Glutamatergic neuron (in vitro differentiated cells): ENCODE data around the gene PAX4. TPM values are rescaled to one million over a fixed set of nuclear protein-coding genes. Genes with fewer than 3 reads are reported as not detected.

Experiments
- DNase-seq: peaks from one replicate; pipeline ENCODE4 v3.0.0; 2022
- H3K27ac Mint-ChIP-seq: one replicate; pipeline ENCODE4 v1.8.0; 2020; ENCODE audit warnings: mild to moderate bottlenecking, mixed read lengths, inconsistent platforms; ENCODE audit not compliant: unreplicated experiment
- H3K27me3 Mint-ChIP-seq: one replicate; pipeline ENCODE4 v1.8.0; 2020; ENCODE audit warnings: mild to moderate bottlenecking, moderate library complexity, mixed read lengths, inconsistent platforms; ENCODE audit not compliant: unreplicated experiment
- H3K36me3 Mint-ChIP-seq: one replicate; pipeline ENCODE4 v1.8.0; 2020; ENCODE audit warnings: mild to moderate bottlenecking, mixed read lengths, inconsistent platforms; ENCODE audit not compliant: unreplicated experiment
- H3K4me1 Mint-ChIP-seq: one replicate; pipeline ENCODE4 v1.8.0; 2020; ENCODE audit warnings: mild to moderate bottlenecking, low read depth, mixed read lengths, inconsistent platforms; ENCODE audit not compliant: unreplicated experiment
- H3K4me3 Mint-ChIP-seq: one replicate; pipeline ENCODE4 v1.8.0; 2020; ENCODE audit warnings: mild to moderate bottlenecking, mixed read lengths, inconsistent platforms; ENCODE audit not compliant: unreplicated experiment
- H3K9me3 Mint-ChIP-seq: one replicate; pipeline ENCODE4 v1.8.0; 2020; ENCODE audit warnings: mild to moderate bottlenecking, moderate library complexity, mixed read lengths, inconsistent platforms; ENCODE audit not compliant: unreplicated experiment
- total RNA-seq: library from RNA; stranded (reverse); fragmentation: NEBNext Ultra II Directional; extraction: Animal tissue kit (Norgen Biotek cat#: 25700); gene quantifications from one replicate; pipeline ENCODE4 v1.2.1, GENCODE V29; 2021; ENCODE audit not compliant: unreplicated experiment
- TF ChIP-seq, protein P1 (sequence below): fragments of 200-600 bp; sonication (generic); IDR thresholded peaks from one replicate; pipeline ENCODE4 v1.5.0; 2021; ENCODE audit not compliant: partially characterized antibody, unreplicated experiment

The PAX4 gene
- total RNA-seq, 1 donor from 2014 or later: not detected

DNA sequence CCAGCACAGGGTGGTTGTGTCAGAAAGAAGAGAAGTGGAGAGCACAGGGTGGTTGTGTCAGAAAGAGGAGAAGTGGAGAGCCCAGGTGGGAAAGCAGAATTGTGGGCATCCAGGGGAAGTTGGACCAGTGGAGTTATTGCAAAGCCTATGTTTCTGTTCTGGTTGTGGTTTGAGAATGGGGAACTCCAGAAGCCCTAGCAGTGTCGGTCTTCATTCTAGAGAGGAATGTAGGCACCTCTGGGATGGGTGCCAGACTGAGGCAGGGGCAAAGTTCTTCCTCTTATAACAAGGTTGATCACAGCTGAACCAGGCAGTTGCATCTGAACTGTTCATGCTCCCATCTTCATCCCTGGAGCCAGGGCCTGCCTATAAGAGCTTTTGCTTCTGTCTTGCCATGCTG, 23.5 kb downstream of the PAX4 start:
- no peak for DNase-seq
- TF ChIP-seq, protein P1, sequence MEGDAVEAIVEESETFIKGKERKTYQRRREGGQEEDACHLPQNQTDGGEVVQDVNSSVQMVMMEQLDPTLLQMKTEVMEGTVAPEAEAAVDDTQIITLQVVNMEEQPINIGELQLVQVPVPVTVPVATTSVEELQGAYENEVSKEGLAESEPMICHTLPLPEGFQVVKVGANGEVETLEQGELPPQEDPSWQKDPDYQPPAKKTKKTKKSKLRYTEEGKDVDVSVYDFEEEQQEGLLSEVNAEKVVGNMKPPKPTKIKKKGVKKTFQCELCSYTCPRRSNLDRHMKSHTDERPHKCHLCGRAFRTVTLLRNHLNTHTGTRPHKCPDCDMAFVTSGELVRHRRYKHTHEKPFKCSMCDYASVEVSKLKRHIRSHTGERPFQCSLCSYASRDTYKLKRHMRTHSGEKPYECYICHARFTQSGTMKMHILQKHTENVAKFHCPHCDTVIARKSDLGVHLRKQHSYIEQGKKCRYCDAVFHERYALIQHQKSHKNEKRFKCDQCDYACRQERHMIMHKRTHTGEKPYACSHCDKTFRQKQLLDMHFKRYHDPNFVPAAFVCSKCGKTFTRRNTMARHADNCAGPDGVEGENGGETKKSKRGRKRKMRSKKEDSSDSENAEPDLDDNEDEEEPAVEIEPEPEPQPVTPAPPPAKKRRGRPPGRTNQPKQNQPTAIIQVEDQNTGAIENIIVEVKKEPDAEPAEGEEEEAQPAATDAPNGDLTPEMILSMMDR: no peak
- no peaks in the 10 kb centered on the region for H3K4me1 Mint-ChIP-seq
- no peak overlapping the region for H3K27ac Mint-ChIP-seq
- H3K36me3 Mint-ChIP-seq: no peaks in the 10 kb centered on the region
- H3K9me3 Mint-ChIP-seq: peaks cover 6% of the 10 kb centered on the region
- peaks cover 4% of the 10 kb centered on the region for H3K27me3 Mint-ChIP-seq
- no peak overlapping the region for H3K4me3 Mint-ChIP-seq

DNA sequence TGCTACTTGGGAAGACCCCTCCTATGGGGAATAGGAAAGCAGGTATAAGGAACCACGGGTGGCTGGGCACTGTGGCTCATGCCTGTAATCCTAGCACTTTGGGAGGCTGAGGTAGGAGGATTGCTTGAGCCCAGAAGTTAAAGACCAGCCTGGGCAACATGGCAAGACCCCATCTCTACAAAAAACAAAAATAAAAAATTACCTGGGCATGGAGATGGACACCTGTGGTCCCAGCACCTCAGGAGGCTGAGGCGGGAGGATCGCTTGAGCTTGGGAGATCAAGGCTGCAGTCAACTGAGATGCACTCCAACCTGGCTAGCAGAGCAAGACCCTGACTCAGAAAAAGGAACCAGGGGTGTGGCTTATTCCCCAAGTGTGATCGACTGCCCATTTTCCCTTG, 25.4 kb downstream of the PAX4 start:
- Mint-ChIP-seq H3K4me3 (no peak overlapping the region), H3K27ac (no peak overlapping the region), H3K27me3 (peaks cover 6% of the 10 kb centered on the region), H3K36me3 (no peaks in the 10 kb centered on the region), H3K4me1 (peaks cover 3% of the 10 kb centered on the region), H3K9me3 (peaks cover 9% of the 10 kb centered on the region)
- no peak for DNase-seq
- TF ChIP-seq, protein P1: no peak

DNA sequence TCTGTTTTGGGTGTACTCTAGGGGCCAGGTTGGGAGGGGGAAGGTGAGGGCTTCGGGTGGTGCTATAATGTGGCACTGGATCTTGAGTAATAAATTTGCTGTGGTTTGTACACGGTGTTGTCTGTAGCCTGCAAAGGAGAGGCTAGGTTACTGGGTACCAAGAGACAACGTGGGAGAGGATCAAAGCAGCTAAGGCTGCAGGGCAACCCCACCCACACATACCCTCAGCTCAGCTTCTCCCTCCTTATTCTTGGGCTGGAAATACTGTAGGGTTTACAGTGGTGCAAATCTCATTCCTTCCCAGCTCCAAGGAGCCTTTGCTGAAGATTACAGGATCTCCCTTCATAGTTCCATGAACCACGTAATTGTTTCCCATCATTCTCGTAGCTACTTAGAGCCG, 26.4 kb downstream of the PAX4 start:
- TF ChIP-seq, protein P1: no peak
- no peak overlapping the region for H3K4me3 Mint-ChIP-seq
- H3K27ac Mint-ChIP-seq: no peak overlapping the region
- peaks cover 4% of the 10 kb centered on the region for H3K4me1 Mint-ChIP-seq
- no peaks in the 10 kb centered on the region for H3K36me3 Mint-ChIP-seq
- DNase-seq: no peak
- H3K9me3 Mint-ChIP-seq: peaks cover 15% of the 10 kb centered on the region
- peaks cover 11% of the 10 kb centered on the region for H3K27me3 Mint-ChIP-seq

DNA sequence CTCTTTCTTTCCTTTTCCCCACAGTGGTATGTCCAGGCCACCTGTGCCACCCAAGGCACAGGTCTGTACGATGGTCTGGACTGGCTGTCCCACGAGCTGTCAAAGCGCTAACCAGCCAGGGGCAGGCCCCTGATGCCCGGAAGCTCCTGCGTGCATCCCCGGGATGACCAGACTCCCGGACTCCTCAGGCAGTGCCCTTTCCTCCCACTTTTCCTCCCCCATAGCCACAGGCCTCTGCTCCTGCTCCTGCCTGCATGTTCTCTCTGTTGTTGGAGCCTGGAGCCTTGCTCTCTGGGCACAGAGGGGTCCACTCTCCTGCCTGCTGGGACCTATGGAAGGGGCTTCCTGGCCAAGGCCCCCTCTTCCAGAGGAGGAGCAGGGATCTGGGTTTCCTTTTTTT, 26.8 kb downstream of the PAX4 start:
- Mint-ChIP-seq H3K4me1 (peaks cover 4% of the 10 kb centered on the region), H3K9me3 (peaks cover 17% of the 10 kb centered on the region), H3K4me3 (no peak overlapping the region), H3K36me3 (no peaks in the 10 kb centered on the region), H3K27me3 (peaks cover 11% of the 10 kb centered on the region), H3K27ac (no peak overlapping the region)
- DNase-seq: no peak
- TF ChIP-seq, protein P1: no peak

DNA sequence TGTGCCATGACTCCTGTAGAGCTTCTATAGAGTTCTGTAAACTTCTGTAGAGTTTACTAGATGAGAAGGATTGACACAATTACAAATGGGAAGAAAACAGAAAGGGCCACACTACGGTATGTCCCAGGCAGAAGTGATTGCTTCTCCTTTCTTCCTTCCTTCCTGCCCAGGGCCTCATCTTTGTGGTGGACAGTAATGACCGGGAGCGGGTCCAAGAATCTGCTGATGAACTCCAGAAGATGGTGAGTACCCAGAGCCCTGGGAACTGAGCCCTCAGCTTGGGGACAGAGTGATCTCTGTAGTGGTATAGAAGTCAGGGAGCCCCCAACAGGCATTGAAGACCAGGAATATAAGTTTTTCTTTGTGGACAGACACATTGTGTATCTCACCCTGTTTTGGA, 28.0 kb downstream of the PAX4 start:
- Mint-ChIP-seq H3K9me3 (peaks cover 14% of the 10 kb centered on the region), H3K27me3 (peaks cover 11% of the 10 kb centered on the region), H3K4me1 (peaks cover 4% of the 10 kb centered on the region), H3K4me3 (peak overlapping the region; percentile 94), H3K27ac (no peak overlapping the region), H3K36me3 (no peaks in the 10 kb centered on the region)
- TF ChIP-seq, protein P1: no peak
- DNase-seq: no peak
